ENCODE data around the gene TIE1.

Gene TIE1

GRCh38 chr1:43312663-43313515, 12.1 kb downstream of the TIE1 start:
- DNase-seq (ENCODE audit: low spot score): no peak

GRCh38 chr1:43313771-43314170, 13.0 kb downstream of the TIE1 start:
- DNase-seq (ENCODE audit: low spot score): no peak

GRCh38 chr1:43314233-43314632, 13.5 kb downstream of the TIE1 start:
- DNase-seq (ENCODE audit: low spot score): no peak

GRCh38 chr1:43315481-43315880, 14.7 kb downstream of the TIE1 start:
- no peak for DNase-seq (ENCODE audit: low spot score)

- DNase-seq (ENCODE audit: low spot score): no peak
Observed at GRCh38 chr1:43315963-43316737, 15.4 kb downstream of the TIE1 start.

DNA sequence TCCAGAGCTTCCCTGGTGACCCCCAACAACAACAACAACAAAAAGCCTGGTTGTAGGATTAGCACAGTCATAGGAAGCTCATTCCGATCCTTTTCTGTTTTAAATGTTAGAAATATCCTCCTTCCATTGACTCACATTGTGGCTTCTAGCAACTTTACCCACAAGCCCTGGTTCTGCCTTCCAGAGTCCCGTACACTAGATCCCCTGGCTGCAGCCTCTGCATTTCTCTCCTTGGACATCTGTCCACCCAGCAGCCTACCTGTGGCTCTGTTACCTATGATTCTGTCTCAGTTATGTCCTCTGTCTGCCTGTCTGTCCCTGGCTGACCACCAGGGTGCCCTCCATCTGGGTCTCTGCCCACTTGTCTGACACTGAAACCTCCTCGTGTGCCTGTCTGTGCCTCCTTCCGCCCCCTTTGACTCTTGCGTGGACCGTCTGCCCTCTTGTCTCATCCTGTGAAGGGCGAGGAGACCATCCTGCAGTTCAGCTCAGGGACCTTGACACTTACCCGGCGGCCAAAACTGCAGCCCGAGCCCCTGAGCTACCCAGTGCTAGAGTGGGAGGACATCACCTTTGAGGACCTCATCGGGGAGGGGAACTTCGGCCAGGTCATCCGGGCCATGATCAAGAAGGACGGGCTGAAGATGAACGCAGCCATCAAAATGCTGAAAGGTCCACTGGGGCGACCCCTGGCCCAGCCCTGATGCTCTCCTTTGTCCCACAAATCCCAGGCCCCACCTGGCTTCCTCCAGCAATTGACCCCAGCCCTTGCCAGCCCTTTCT, 16.1 kb downstream of the TIE1 start:
- DNase-seq (ENCODE audit: low spot score): no peak

DNA sequence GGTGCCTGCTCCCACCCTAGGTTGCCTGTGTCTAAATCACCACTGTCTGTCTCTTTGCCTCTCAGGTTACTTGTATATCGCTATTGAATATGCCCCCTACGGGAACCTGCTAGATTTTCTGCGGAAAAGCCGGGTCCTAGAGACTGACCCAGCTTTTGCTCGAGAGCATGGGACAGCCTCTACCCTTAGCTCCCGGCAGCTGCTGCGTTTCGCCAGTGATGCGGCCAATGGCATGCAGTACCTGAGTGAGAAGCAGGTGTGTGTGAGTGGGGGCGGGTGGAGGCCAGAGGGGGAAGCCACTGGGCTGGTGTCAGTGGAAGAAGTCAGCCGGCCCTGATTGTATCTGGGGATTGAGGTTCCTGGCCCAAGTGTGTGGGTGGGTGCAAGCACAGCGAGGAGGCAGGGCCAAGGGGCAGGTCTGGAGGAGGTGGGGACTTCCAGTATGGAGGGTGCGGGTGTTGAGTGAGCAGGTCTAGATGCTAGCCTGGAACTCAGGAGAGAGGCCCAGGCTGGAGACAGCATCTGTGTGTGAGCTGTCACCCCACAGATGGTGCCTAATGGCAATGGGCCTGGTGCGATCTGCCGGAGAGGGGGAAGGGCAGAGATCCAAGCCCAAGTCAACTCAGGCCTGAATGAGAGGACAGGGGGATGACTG, 17.2 kb downstream of the TIE1 start:
- peak; percentile 35 for DNase-seq (ENCODE audit: low spot score)

GRCh38 chr1:43318831-43319230, 18.0 kb downstream of the TIE1 start:
- no peak for DNase-seq (ENCODE audit: low spot score)

GRCh38 chr1:43319288-43319687, 18.5 kb downstream of the TIE1 start:
- no peak for DNase-seq (ENCODE audit: low spot score)

GRCh38 chr1:43319766-43320165, 19.0 kb downstream of the TIE1 start:
- no peak for DNase-seq (ENCODE audit: low spot score)

DNA sequence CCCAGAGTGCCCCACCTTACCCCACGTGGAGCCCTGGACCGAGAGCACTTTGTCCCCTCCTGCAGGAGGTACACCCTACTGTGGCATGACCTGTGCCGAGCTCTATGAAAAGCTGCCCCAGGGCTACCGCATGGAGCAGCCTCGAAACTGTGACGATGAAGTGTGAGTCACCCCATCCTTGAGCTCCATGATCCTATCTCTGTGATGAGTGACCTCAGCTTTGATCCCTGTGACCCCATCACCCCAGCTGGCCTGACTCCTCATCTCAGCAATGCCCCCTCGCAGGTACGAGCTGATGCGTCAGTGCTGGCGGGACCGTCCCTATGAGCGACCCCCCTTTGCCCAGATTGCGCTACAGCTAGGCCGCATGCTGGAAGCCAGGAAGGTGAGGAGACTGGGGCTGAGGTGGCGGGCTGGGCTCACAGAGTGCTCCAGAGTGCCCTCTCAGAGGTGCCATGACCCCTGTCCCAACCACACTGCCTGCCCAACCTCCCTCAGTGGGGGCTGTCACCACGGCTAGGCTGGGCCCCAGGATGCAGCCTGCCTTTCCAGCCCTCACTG, 20.6 kb downstream of the TIE1 start:
- DNase-seq (ENCODE audit: low spot score): no peak

DNA sequence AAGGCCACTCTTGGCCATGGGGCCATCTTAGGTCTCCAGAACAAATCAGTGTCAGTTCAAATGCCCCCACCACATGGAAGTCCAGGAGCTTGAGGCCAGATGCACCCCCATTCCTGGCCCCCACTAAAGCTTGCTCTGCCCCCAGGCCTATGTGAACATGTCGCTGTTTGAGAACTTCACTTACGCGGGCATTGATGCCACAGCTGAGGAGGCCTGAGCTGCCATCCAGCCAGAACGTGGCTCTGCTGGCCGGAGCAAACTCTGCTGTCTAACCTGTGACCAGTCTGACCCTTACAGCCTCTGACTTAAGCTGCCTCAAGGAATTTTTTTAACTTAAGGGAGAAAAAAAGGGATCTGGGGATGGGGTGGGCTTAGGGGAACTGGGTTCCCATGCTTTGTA, 21.7 kb downstream of the TIE1 start:
- DNase-seq (ENCODE audit: low spot score): no peak

GRCh38 chr1:43324810-43325209, 24.0 kb downstream of the TIE1 start:
- DNase-seq (ENCODE audit: low spot score): no peak

- DNase-seq (ENCODE audit: low spot score): no peak
Observed at GRCh38 chr1:43325381-43325780, 24.6 kb downstream of the TIE1 start.

GRCh38 chr1:43327549-43328292, 26.9 kb downstream of the TIE1 start:
- no peak for DNase-seq (ENCODE audit: low spot score)

DNA sequence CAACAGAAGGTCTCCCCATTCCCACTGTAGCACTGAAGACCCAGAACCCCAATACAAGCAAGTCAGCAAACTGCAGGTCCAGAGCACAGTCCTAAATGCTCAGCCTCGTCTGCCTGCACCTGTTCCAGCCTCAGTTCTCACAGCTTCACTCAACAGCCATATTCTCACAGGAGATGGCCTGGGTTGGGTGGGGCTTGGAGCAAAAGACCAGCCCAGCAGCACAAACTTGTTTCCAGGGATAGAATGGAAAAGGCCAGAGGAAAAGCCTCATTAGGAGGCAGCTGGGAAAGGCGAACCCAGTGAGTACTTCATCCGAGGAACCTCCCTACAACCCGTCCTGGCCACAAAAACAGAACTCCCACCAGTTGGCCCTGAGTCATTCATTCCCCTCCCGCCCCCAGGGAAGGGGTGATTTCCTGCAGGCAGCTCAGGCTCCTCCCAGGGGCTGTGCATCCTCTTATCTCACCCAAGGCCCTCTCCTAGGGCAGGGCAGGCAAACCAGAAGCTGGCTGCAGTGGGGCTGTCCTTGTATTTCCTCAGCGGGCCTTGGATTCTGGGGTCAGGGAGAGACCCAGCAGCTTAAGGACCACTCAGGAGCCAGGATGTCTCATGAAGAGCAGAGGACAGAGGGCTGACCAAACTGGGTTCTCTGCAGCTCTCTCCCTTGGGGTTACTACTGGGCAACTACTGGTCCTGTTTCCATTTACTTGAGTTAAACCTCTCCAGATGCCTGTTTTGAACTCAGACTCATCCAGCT, 29.4 kb downstream of the TIE1 start:
- peak; percentile 87 for DNase-seq (ENCODE audit: low spot score)

DNA sequence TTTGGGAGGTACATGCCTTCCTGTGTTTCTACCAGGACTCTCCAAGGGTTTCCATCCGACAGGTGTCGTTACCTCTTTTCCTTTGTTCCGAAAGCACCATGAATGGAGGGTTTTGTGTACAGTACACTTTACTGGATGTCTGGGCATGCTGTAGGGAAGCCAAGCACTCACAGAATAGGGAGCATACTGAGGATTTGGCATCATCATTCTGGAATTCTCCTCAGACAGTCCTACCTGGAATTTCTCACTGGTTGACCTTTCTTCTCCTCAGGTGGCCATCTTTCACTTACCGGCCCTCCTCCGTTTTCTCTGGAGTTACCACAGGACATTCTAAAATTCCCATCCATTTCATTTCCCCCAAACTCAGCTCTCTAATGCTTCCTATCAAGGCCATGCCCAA, 30.9 kb downstream of the TIE1 start:
- no peak for DNase-seq (ENCODE audit: low spot score)

GRCh38 chr1:43334453-43335205, 33.8 kb downstream of the TIE1 start:
- no peak for DNase-seq (ENCODE audit: low spot score)

GRCh38 chr1:43337588-43337987, 36.8 kb downstream of the TIE1 start, which contains the start of gene MPL:
Gene MPL, plus strand, starts transcription at chr1:43337818. Its CDS starts 31 bp downstream, at chr1:43337849.
- no peak for DNase-seq (ENCODE audit: low spot score)
